Bronchial epithelial cell (primary cell): ENCODE measurements around the gene DHDDS. TPM values are rescaled to one million over a fixed set of nuclear protein-coding genes. Genes with fewer than 3 reads are reported as not detected.

Experiments
- DNase-seq: peaks from one replicate; pipeline ENCODE4 v3.0.0-alpha.2; 2010; ENCODE audit warnings: low read depth
- FAIRE-seq: peaks from 2 replicates; lab custom pipeline; 2011; peaks lifted over from hg19 to GRCh38; lab: Jason Lieb, UNC
- H3K27me3 ChIP-seq: 2 replicates; pipeline ENCODE4 v1.5.1; 2011; ENCODE audit warnings: low read length; ENCODE audit not compliant: control insufficient read depth, insufficient read depth
- H3K36me3 ChIP-seq: 2 replicates; pipeline ENCODE4 v1.5.1; 2011; ENCODE audit warnings: low read length; ENCODE audit not compliant: control insufficient read depth, insufficient read depth
- H3K4me3 ChIP-seq: 2 replicates; pipeline ENCODE4 v1.5.1; 2011; ENCODE audit warnings: mild to moderate bottlenecking, low read depth, low read length, control low read depth
- total RNA-seq: library from RNA; depleted of rRNA; stranded (reverse); fragments of >200 nt; gene quantifications from 2 replicates; pipeline ENCODE4 v1.2.1, GENCODE V29; 2014
- TF ChIP-seq, protein P1 (sequence below): IDR thresholded peaks from 2 replicates; pipeline ENCODE4 v1.5.1; 2011; ENCODE audit warnings: mild to moderate bottlenecking, moderate library complexity, low read length, control low read depth, inconsistent platforms; ENCODE audit not compliant: insufficient read depth, severe bottlenecking

The DHDDS gene
- total RNA-seq, 1 donor from 2014 or later, result 55.3 TPM

DNA sequence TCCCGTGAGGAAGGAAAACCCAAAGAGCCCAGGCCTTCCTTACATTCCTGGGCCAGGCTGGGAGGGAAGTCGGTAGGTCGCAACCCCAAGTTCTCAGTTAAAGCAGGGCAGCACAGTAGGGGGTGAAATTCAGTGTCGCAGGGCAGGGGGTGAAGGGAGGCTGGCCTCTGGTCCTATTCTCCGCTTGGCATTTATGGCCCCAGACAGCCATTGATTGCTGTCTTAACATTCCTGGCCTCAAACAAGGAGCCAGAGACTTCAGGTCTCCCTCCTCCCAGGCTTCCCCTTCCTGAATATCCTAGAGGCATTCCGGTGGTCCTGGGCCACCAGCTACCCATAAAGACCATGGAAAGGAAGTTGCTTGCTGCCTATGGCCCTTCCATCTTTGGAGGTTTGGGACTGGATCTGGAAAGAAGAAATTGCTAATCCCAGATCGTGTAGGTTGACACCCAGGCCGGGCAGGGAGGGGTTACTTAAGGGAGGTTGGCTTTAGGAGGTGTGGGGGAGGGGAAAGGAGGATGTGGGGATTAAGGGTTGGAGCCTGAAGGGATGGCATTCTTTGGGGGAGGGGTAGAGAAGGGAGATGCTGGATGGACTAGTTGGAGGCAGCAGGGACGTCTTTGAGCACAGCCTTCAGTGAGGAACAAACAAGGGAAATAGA is 19.8 kb upstream of the DHDDS start:
- FAIRE-seq, result no peak
- TF ChIP-seq, protein P1, sequence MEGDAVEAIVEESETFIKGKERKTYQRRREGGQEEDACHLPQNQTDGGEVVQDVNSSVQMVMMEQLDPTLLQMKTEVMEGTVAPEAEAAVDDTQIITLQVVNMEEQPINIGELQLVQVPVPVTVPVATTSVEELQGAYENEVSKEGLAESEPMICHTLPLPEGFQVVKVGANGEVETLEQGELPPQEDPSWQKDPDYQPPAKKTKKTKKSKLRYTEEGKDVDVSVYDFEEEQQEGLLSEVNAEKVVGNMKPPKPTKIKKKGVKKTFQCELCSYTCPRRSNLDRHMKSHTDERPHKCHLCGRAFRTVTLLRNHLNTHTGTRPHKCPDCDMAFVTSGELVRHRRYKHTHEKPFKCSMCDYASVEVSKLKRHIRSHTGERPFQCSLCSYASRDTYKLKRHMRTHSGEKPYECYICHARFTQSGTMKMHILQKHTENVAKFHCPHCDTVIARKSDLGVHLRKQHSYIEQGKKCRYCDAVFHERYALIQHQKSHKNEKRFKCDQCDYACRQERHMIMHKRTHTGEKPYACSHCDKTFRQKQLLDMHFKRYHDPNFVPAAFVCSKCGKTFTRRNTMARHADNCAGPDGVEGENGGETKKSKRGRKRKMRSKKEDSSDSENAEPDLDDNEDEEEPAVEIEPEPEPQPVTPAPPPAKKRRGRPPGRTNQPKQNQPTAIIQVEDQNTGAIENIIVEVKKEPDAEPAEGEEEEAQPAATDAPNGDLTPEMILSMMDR, result no peak

DNA sequence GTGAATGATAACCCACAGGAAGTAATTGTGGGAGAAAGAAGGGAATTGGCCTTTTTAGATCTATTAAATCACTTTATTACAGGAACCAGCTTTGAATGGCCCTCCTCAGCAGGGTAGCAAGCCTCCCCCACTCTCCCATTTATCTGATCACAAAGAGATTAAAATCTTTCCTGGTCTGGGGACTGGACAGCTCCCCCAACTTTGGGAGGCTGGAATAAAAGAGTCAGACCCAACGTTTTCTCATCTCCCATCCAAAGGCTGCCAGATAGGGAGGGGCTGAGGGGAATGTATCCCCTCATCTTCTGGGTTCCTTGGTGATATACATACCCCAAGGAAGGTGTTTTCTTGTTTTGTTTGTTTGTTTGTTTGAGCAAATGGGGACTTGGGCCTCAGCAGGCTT is 19.1 kb upstream of the DHDDS start:
- no peak for FAIRE-seq
- Histone ChIP-seq H3K36me3 (no peaks in the 10 kb centered on the region), H3K27me3 (peaks cover 43% of the 10 kb centered on the region), H3K4me3 (no peak overlapping the region)
- DNase-seq, result no peak
- TF ChIP-seq, protein P1, result no peak

More for the DNA sequence above, 19.8 kb upstream of the DHDDS start:
- H3K36me3 ChIP-seq, result no peaks in the 10 kb centered on the region
- no peak for DNase-seq
- H3K4me3 ChIP-seq, result no peak overlapping the region
- H3K27me3 ChIP-seq, result peaks cover 43% of the 10 kb centered on the region

DNA sequence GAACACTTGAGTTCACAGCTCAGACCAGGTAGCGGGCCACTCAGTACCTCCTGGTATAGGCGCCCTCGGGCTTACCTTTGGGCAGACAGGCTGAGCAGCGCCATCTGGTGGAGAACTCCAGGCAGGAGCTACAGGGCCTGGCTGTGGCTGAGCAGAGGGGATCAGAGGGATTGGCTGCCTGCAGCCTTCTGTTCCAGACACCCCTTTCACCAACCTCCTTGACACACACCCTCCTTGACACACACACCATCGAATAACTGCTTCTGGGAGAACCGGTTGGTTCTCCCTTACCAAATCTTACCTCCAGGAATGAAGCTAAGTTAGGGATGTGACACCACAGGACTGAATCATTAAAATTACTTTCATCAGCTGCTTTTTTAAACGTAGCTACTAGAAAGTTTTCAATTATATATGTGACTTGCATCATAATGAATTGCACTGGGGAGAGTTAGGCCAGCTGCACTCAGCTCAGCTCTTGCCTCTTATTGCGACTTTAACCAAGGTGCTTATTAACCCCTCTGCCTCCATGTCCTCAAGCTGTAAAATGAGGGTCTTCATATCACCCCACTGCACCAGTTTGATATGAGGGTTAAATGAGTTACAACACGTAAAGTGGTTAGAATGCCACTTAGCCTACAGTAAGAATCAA is 14.9 kb upstream of the DHDDS start:
- H3K4me3 ChIP-seq, result no peak overlapping the region
- H3K36me3 ChIP-seq, result no peaks in the 10 kb centered on the region
- DNase-seq (peak; percentile 87), FAIRE-seq (peak; percentile 98)
- TF ChIP-seq, protein P1, result peak; percentile 98
- H3K27me3 ChIP-seq, result peaks cover 18% of the 10 kb centered on the region

DNA sequence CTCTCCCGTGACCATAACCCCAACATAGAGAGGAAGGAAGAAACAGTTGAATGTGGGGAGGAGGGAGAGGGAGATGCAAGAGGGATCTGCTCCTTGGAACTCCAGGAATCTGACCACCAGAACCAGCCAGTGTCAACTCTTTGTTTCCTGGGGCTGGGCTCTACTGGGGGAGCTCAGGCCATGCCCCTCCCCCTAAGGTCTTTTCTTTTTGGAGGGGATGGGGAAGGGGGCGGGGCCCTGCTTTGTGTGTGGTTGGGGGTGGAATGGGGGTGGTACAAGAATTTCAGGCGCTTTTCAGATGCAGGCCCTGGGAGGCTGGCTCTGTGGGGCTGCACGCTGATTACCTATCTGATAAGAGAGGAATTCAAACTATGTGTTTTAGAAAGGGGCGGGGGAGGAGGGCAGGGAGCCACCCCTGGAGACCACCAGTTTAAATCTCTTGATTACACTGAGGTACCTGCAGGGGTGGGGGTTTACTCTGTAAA is 13.2 kb upstream of the DHDDS start:
- Histone ChIP-seq H3K36me3 (no peaks in the 10 kb centered on the region), H3K4me3 (no peak overlapping the region), H3K27me3 (peaks cover 9% of the 10 kb centered on the region)
- FAIRE-seq (no peak), DNase-seq (no peak)
- TF ChIP-seq, protein P1, result no peak

DNA sequence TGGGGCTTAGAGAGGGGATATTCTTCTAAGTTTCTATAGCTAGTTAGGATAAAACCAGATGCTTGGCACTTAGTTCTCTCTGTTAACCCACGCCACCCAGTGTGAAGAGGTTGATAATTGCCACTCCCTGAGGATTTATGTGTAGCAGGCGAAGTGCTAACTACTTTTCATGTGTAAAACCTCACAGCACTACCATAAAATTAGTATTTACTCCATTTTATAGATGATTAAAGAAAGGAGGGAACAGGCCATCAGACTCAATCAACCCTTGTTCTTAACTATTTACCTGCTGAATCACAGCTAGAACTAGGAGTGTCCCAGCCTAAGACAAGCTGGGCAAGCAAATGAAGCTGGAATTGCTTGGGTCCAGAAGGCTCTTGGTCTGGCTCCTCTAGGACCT is 12.6 kb upstream of the DHDDS start:
- H3K27me3 ChIP-seq, result peaks cover 8% of the 10 kb centered on the region
- no peak for DNase-seq
- H3K4me3 ChIP-seq, result no peak overlapping the region
- FAIRE-seq, result no peak
- no peaks in the 10 kb centered on the region for H3K36me3 ChIP-seq
- TF ChIP-seq, protein P1, result no peak
